Prostate gland (tissue), 2 donors: Measurements from ENCODE around the gene CENPA.

Experiments used
- CTCF ChIP-seq, 4 experiments: fragments of 200-600 bp in 2 of 4; fragments of 450-650 bp in 2 of 4; sonication (generic) in 2 of 4; IDR thresholded peaks; 1 replicate in 3 of 4; 2 replicates in 1 of 4; pipeline ENCODE4 v1.5.1; 2016 to 2019; ENCODE audit warnings: antibody characterized with exemption in 4 of 4, mild to moderate bottlenecking in 2 of 4, moderate library complexity in 2 of 4
- POLR2A ChIP-seq: fragments of 450-650 bp; IDR thresholded peaks from one replicate; pipeline ENCODE4 v1.6.1; 2016; ENCODE audit warnings: antibody characterized with exemption, mild to moderate bottlenecking
- POLR2AphosphoS5 ChIP-seq: sonication (generic); formaldehyde crosslinking; IDR thresholded peaks from one replicate; pipeline ENCODE4 v1.6.1; 2017; ENCODE audit warnings: antibody characterized with exemption

- TF ChIP-seq POLR2AphosphoS5: peak; percentile 99
- TF ChIP-seq POLR2A: peak; percentile 30
- no peak for TF ChIP-seq CTCF (IDR thresholded peaks at IDR 0.05)
Observed at GRCh38 chr2:26772064-26773001, 13.5 kb upstream of the CENPA start.
